Activated CD4-positive, CD25-positive, alpha-beta regulatory T cell (primary cell): ENCODE measurements around the gene CYP3A4.

Experiments
- DNase-seq, 4 experiments: peaks; one replicate each; lab custom pipeline; 2025; lab: John Stamatoyannopoulos, UW

CYP3A4 gene

DNA sequence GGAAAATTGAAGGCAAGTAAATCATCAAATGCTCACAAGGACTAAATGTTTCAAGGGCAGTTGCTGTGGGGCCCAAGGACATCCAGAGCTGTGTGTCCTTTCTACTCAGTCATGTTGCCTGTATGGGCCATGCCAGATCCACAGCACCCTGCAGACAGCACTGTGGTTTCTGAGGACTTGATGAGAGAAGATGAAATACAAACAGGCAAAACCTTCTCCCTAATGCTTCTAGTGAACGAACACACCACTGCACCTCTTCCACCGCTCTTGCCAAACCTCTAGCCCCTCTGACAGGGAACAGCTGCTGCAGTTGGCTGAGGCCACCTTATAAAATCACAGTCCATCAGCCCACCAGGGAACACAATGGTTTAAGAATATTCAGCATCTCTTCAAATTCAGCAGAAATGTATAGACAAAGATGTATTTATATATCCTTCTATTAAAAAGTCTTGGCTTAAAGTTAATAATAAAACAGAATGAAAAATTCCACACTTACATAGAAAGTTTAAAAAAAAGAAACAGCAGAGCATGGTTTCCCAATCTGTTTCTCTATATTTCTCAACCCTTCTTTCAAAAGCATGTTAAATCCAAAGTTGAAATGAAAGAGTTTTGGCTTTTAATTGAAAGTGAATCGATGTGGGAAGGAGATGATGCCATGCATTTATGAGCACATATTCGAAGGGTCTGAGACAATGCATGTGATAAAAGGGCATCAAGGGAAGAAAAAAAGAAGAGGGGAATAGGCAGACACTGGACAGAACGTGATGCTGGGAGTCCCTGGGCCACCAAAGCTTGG is 63.0 kb downstream of the CYP3A4 start:
- DNase-seq = no peak

DNA sequence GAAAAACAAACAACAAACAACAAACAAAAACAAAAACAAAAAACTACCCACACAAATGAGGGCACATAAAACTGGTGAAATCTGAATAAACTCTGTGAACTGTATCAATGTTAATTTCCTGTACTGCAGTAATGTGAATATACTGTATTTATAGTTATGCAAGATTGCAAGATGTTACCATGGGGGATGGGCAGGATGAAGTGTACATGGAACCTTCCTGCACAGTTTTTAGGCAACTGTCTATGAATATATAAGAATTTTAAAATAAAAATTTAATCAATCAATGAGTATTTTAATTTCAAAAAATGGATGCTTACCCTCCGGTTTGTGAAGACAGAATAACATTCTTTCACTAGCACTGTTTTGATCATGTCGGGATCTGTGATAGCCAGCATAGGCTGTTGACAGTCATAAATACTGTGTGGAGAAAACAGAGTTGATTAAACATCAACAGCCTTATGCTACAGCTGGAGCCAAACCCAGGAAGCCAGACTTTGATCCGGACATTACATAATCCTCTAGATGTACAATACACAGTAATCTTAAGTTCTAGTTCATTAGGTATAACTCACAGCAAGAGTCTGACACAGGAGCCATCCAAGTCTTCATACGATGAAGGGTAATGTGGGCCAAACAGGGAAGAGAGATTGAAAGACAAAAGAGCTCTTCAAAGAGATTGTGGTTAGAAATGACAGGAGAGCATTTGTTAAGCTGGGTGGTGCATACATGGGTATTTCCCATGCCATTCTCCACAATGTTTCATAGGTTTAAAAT is 63.8 kb downstream of the CYP3A4 start:
- DNase-seq = no peak

DNA sequence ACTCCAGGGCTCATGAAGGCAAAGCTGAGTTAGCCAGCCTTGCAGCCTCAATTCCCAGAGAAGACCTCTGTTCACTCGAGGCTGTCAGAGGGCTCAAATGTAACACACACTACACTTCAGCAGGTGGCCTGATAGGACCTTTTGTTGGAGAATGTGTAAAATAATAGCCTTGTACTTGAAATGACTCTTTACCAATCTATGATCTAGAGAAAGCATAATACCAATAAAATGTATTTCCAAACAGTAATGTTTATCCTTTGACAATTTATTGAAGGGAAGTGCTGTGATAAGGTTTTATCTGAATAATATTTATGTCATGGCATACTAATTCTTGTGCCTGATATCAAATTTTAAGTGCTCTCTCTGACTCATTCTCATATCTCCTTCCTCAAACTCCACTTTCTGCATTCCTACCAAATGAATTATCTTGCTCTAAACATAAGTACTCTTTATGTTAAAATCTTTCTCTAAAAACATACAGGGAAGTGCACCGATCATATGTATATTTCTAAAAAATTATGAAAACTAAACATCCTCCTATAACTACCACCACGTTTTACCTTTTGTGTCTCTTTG is 69.9 kb downstream of the CYP3A4 start:
- DNase-seq = no peak

DNA sequence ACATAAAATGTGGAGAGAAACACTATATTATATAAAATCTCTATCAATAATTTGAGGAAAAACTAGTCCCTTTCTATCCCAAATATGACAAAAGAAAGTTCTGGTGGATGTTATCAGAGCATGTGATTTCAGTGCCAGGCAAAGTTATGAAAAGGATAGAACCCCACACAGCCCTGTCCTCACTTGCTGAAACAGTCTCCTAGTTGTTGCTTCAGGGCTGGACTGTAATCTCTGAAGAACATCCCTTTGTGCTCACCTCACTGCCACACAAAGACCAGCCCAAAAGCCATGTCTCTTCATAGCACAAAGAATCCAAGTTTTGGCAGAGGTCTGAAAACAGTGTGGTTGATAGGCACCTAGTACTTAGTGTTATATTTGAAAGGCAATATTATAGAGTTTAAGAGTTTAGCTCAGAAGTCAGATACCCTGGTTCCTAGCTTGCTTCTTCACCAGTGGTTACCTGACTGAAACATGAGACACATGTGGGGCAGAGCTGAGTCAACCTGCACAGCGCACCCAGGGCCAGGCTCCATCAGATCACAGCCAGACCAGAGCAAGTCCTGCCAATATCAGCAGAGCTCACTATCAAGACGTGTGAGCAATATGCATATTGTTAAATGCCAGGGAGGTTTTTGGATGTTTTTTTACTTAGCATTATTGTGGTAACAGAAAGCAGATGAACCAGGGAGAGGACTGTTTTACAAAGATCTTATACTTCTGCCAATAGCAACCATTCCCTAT is 74.0 kb downstream of the CYP3A4 start:
- no peak for DNase-seq

DNA sequence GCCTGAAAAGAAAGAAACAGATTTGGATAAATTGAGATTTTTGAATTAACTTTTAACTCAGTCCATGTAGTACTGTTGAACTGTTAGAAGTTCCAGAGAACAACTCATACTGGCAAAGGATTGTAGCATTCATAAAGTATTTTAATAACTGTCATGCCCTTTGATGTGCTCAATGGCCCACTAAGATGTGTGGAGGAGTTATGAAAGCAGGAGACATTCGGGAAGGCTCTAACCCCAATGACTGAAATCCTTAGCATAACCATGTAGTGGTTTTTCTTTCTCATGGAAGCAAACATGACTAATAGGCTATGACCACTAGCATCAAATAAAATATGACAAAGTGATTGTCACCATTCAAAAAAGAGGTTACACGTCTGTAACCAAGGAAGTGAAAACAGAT is 74.7 kb downstream of the CYP3A4 start:
- no peak for DNase-seq

GRCh38 chr7:99707096-99707495 is 76.9 kb downstream of the CYP3A4 start:
- no peak for DNase-seq
